Mucosa of rectum (tissue), 2 donors: ENCODE measurements around the gene PERCC1.

ENCODE experiments used
- H3K27ac ChIP-seq, 2 donors: one replicate each; pipeline ENCODE4 v1.7.0; 2013; ENCODE audit warnings: inconsistent platforms in 2 of 2, low read depth in 2 of 2, low read length in 2 of 2
- H3K27me3 ChIP-seq, 2 donors: one replicate each; pipeline ENCODE4 v1.7.0; 2013; ENCODE audit warnings: low read length in 2 of 2; ENCODE audit not compliant: control insufficient read depth in 2 of 2, insufficient read depth in 2 of 2
- H3K36me3 ChIP-seq, 2 donors: one replicate each; pipeline ENCODE4 v1.7.0; 2013; ENCODE audit warnings: low read length in 2 of 2; ENCODE audit not compliant: control insufficient read depth in 2 of 2, insufficient read depth in 2 of 2
- H3K4me1 ChIP-seq, 2 donors: one replicate each; pipeline ENCODE4 v1.7.0; 2013; ENCODE audit warnings: low read length in 2 of 2, mild to moderate bottlenecking in 1 of 2; ENCODE audit not compliant: control insufficient read depth in 2 of 2, insufficient read depth in 2 of 2
- H3K4me3 ChIP-seq, 2 donors: one replicate each; pipeline ENCODE4 v1.7.0; 2013; ENCODE audit warnings: low read length in 2 of 2
- H3K9ac ChIP-seq, 2 donors: one replicate each; pipeline ENCODE4 v1.7.0; 2013; ENCODE audit warnings: low read length in 2 of 2, low read depth in 1 of 2, mild to moderate bottlenecking in 1 of 2
- H3K9me3 ChIP-seq, 2 donors: one replicate each; pipeline ENCODE4 v1.7.0; 2013; ENCODE audit warnings: low read length in 2 of 2; ENCODE audit not compliant: control insufficient read depth in 2 of 2
- donor health status: healthy.
- donor health status: Normal muscosa, but diverticular disease.

Gene PERCC1

GRCh38 chr16:1394367-1394951 lies 36.4 kb upstream of the PERCC1 start:
- H3K9ac ChIP-seq: no peak overlapping the region
- peaks cover 37 to 42% of the 10 kb centered on the region in 2 donors for H3K36me3 ChIP-seq

GRCh38 chr16:1395444-1396031 lies 35.3 kb upstream of the PERCC1 start:
- H3K9me3 ChIP-seq: no peaks in the 10 kb centered on the region
- H3K9ac ChIP-seq: no peak overlapping the region
- H3K36me3 ChIP-seq: peaks cover 33 to 37% of the 10 kb centered on the region in 2 donors

More at GRCh38 chr16:1394367-1394951, 36.4 kb upstream of the PERCC1 start:
- Histone ChIP-seq H3K27ac (no peak overlapping the region), H3K4me3 (no peak overlapping the region), H3K27me3 (no peaks in the 10 kb centered on the region), H3K4me1 (no peaks in the 10 kb centered on the region), H3K9me3 (no peaks in the 10 kb centered on the region)

DNA sequence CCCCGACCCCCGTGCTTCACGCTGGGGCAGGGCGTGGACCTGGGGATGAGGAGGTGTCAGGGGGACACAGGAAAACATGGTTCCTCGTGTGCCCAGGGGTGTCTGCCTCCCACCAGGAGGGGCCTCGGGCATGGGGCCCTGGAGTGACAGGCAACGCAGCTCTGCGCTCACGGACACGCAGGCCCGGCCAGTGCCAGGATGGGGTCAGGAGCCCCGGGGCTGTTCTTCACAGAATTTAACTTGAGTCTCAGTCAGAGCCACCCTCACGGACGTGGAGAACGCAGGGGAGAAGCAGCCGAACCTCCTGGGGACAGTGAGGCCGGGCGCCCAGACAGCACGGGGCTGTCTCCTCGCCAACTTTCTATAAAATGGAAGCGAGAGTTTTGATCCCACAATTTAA lies 33.1 kb upstream of the PERCC1 start:
- no peak overlapping the region for H3K27ac ChIP-seq
- no peak overlapping the region for H3K9ac ChIP-seq
- peaks cover 35 to 36% of the 10 kb centered on the region in 2 donors for H3K36me3 ChIP-seq
- no peaks in the 10 kb centered on the region for H3K4me1 ChIP-seq
- no peak overlapping the region for H3K4me3 ChIP-seq
- H3K27me3 ChIP-seq: no peaks in the 10 kb centered on the region
- no peaks in the 10 kb centered on the region for H3K9me3 ChIP-seq

More at GRCh38 chr16:1395444-1396031, 35.3 kb upstream of the PERCC1 start:
- H3K4me3 ChIP-seq: no peak overlapping the region
- no peak overlapping the region for H3K27ac ChIP-seq
- H3K27me3 ChIP-seq: no peaks in the 10 kb centered on the region
- H3K4me1 ChIP-seq: no peaks in the 10 kb centered on the region

- Histone ChIP-seq H3K27ac (no peak overlapping the region), H3K36me3 (peaks cover 36 to 39% of the 10 kb centered on the region in 2 donors), H3K9ac (no peak overlapping the region), H3K27me3 (no peaks in the 10 kb centered on the region), H3K4me1 (no peaks in the 10 kb centered on the region), H3K9me3 (no peaks in the 10 kb centered on the region), H3K4me3 (no peak overlapping the region)
Observed at GRCh38 chr16:1398351-1398750, 32.5 kb upstream of the PERCC1 start.

- Histone ChIP-seq H3K36me3 (peaks cover 31 to 33% of the 10 kb centered on the region in 2 donors), H3K4me3 (no peak overlapping the region), H3K27me3 (no peaks in the 10 kb centered on the region), H3K9ac (no peak overlapping the region), H3K9me3 (no peaks in the 10 kb centered on the region), H3K4me1 (no peaks in the 10 kb centered on the region), H3K27ac (no peak overlapping the region)
Observed at GRCh38 chr16:1398826-1399581, 31.9 kb upstream of the PERCC1 start.

GRCh38 chr16:1401061-1401757 lies 29.7 kb upstream of the PERCC1 start:
- Histone ChIP-seq H3K27ac (no peak overlapping the region), H3K4me1 (no peaks in the 10 kb centered on the region), H3K36me3 (peaks cover 33% of the 10 kb centered on the region in 2 donors), H3K4me3 (no peak overlapping the region), H3K9me3 (no peaks in the 10 kb centered on the region), H3K27me3 (no peaks in the 10 kb centered on the region), H3K9ac (no peak overlapping the region)

GRCh38 chr16:1401758-1402154 lies 29.1 kb upstream of the PERCC1 start:
- Histone ChIP-seq H3K9ac (no peak overlapping the region), H3K4me3 (no peak overlapping the region), H3K27me3 (no peaks in the 10 kb centered on the region), H3K4me1 (no peaks in the 10 kb centered on the region), H3K9me3 (no peaks in the 10 kb centered on the region), H3K36me3 (peaks cover 33 to 36% of the 10 kb centered on the region in 2 donors), H3K27ac (no peak overlapping the region)

DNA sequence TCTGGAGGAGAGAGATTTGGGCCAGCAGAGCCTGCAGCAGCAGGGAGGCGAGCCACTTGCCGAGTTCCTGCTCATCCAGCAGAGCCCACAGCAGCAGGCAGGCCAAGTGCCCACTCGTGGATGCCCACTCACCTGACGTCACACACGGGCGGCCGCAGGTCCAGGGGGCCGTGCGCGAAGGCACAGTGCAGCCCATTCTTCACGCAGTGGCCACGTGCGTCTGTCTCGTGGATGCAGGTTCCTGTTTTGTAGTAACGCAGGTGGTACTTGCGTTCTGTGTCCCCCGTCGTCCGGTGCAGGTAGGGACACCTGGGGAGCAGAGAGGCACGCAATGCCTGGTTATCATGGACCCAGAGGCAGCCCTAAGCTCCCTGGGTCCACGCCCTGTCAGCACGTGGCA lies 27.8 kb upstream of the PERCC1 start:
- H3K4me3 ChIP-seq: no peak overlapping the region
- H3K27ac ChIP-seq: no peak overlapping the region
- H3K9me3 ChIP-seq: no peaks in the 10 kb centered on the region
- peaks cover 33 to 36% of the 10 kb centered on the region in 2 donors for H3K36me3 ChIP-seq
- H3K27me3 ChIP-seq: no peaks in the 10 kb centered on the region
- no peak overlapping the region for H3K9ac ChIP-seq
- peaks cover 0 to 3% of the 10 kb centered on the region in 2 donors for H3K4me1 ChIP-seq

DNA sequence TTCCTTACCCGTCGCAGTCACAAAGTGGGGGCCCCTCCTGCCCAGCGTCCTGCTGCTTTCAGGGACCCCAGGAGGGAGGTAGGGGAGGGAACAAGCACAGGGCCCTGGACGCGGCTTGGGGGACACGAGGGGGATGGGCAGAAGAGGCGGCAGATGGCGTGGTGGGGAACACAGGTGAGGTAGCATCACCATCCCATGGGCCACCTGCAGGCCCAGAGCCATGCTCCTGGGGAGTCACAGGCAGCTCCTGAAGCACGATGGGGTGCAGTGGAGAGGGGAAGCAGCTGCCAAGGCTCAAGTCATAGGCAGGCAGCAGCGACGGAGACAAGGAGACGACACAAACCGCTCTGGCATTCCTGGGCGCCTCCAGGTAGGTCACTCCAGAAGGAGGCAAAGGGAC lies 27.1 kb upstream of the PERCC1 start:
- H3K36me3 ChIP-seq: peaks cover 26 to 31% of the 10 kb centered on the region in 2 donors
- H3K4me1 ChIP-seq: peaks cover 5 to 8% of the 10 kb centered on the region in 2 donors
- no peak overlapping the region for H3K9ac ChIP-seq
- H3K9me3 ChIP-seq: no peaks in the 10 kb centered on the region
- no peak overlapping the region for H3K27ac ChIP-seq
- no peak overlapping the region for H3K4me3 ChIP-seq
- H3K27me3 ChIP-seq: no peaks in the 10 kb centered on the region

- H3K4me1 ChIP-seq: peaks cover 5 to 9% of the 10 kb centered on the region in 2 donors
- peak overlapping the region; percentile 37 to 70 for H3K4me3 ChIP-seq
- peak overlapping the region in 1 of 2 donors; percentile 56 for H3K9ac ChIP-seq
- H3K36me3 ChIP-seq: peaks cover 9 to 20% of the 10 kb centered on the region in 2 donors
- no peaks in the 10 kb centered on the region for H3K9me3 ChIP-seq
- peak overlapping the region in 1 of 2 donors; percentile 43 for H3K27ac ChIP-seq
- H3K27me3 ChIP-seq: no peaks in the 10 kb centered on the region
Observed at GRCh38 chr16:1407753-1408152, 23.1 kb upstream of the PERCC1 start.
